ENCODE measurements around the gene LMTK2. TPM values are rescaled to one million over a fixed set of nuclear protein-coding genes. Genes with fewer than 3 reads are reported as not detected.

LMTK2 gene
- polyA plus RNA-seq, 4 donors = 3.8 to 18.5 (median 7.6) TPM

GRCh38 chr7:98230746-98231471 is 124.2 kb downstream of the LMTK2 start:
- H3K36me3 ChIP-seq (ENCODE audit: control insufficient read depth in 3 of 3, insufficient read depth in 2 of 3, low read depth in 1 of 3, low read length in 3 of 3) = peaks cover 4 to 66% (median 5%) of the 10 kb centered on the region in 3 donors
- no peak overlapping the region for H3K27ac ChIP-seq (ENCODE audit: low read depth in 1 of 3, low read length in 2 of 3)
- FAIRE-seq (no peak), DNase-seq (no peak)
- no peaks in the 10 kb centered on the region for H3K4me1 ChIP-seq (ENCODE audit: control insufficient read depth in 3 of 3, insufficient read depth in 2 of 3, low read depth in 1 of 3, low read length in 2 of 3)
- H3K4me3 ChIP-seq (ENCODE audit: low read depth in 1 of 3, low read length in 3 of 3) = no peak overlapping the region
- no peaks in the 10 kb centered on the region for H3K9me3 ChIP-seq (ENCODE audit: control insufficient read depth in 2 of 2, insufficient read depth in 1 of 2, low read depth in 1 of 2, low read length in 1 of 2)
- WGBS, 3 donors = 95 to 96% (median 96%) methylated on average over 29 to 30 of the region's 30 CpGs
- no peaks in the 10 kb centered on the region for H3K27me3 ChIP-seq (ENCODE audit: control insufficient read depth in 3 of 3, insufficient read depth in 3 of 3, low read length in 3 of 3)

GRCh38 chr7:98231493-98232262 is 125.0 kb downstream of the LMTK2 start:
- peaks cover 4 to 67% (median 5%) of the 10 kb centered on the region in 3 donors for H3K36me3 ChIP-seq (ENCODE audit: control insufficient read depth in 3 of 3, insufficient read depth in 2 of 3, low read depth in 1 of 3, low read length in 3 of 3)
- H3K9me3 ChIP-seq (ENCODE audit: control insufficient read depth in 2 of 2, insufficient read depth in 1 of 2, low read depth in 1 of 2, low read length in 1 of 2) = no peaks in the 10 kb centered on the region
- FAIRE-seq (no peak), DNase-seq (no peak)
- 92 to 95% (median 94%) methylated on average over 19 to 25 of the region's 25 CpGs for WGBS, 3 donors
- H3K4me1 ChIP-seq (ENCODE audit: control insufficient read depth in 3 of 3, insufficient read depth in 2 of 3, low read depth in 1 of 3, low read length in 2 of 3) = no peaks in the 10 kb centered on the region
- no peaks in the 10 kb centered on the region for H3K27me3 ChIP-seq (ENCODE audit: control insufficient read depth in 3 of 3, insufficient read depth in 3 of 3, low read length in 3 of 3)
- no peak overlapping the region for H3K27ac ChIP-seq (ENCODE audit: low read depth in 1 of 3, low read length in 2 of 3)
- no peak overlapping the region for H3K4me3 ChIP-seq (ENCODE audit: low read depth in 1 of 3, low read length in 3 of 3)

- Histone ChIP-seq H3K4me3 (ENCODE audit: low read depth in 1 of 3, low read length in 3 of 3) (no peak overlapping the region), H3K27ac (ENCODE audit: low read depth in 1 of 3, low read length in 2 of 3) (no peak overlapping the region), H3K4me1 (ENCODE audit: control insufficient read depth in 3 of 3, insufficient read depth in 2 of 3, low read depth in 1 of 3, low read length in 2 of 3) (no peaks in the 10 kb centered on the region), H3K9me3 (ENCODE audit: control insufficient read depth in 2 of 2, insufficient read depth in 1 of 2, low read depth in 1 of 2, low read length in 1 of 2) (no peaks in the 10 kb centered on the region), H3K27me3 (ENCODE audit: control insufficient read depth in 3 of 3, insufficient read depth in 3 of 3, low read length in 3 of 3) (no peaks in the 10 kb centered on the region), H3K36me3 (ENCODE audit: control insufficient read depth in 3 of 3, insufficient read depth in 2 of 3, low read depth in 1 of 3, low read length in 3 of 3) (peaks cover 4 to 69% (median 5%) of the 10 kb centered on the region in 3 donors)
- DNase-seq (no peak), FAIRE-seq (no peak)
- 92 to 93% (median 93%) methylated on average over 6 to 8 of the region's 8 CpGs for WGBS, 3 donors
These were observed 125.6 kb downstream of the LMTK2 start for GRCh38 chr7:98232263-98232585.

- 90 to 93% (median 91%) methylated on average over 16 of the region's 16 CpGs for WGBS, 3 donors
- no peak overlapping the region for H3K27ac ChIP-seq (ENCODE audit: low read depth in 1 of 3, low read length in 2 of 3)
- DNase-seq = no peak
- FAIRE-seq = no peak
- H3K4me3 ChIP-seq (ENCODE audit: low read depth in 1 of 3, low read length in 3 of 3) = no peak overlapping the region
- no peaks in the 10 kb centered on the region for H3K4me1 ChIP-seq (ENCODE audit: control insufficient read depth in 3 of 3, insufficient read depth in 2 of 3, low read depth in 1 of 3, low read length in 2 of 3)
- peaks cover 4 to 68% (median 4%) of the 10 kb centered on the region in 3 donors for H3K36me3 ChIP-seq (ENCODE audit: control insufficient read depth in 3 of 3, insufficient read depth in 2 of 3, low read depth in 1 of 3, low read length in 3 of 3)
- H3K9me3 ChIP-seq (ENCODE audit: control insufficient read depth in 2 of 2, insufficient read depth in 1 of 2, low read depth in 1 of 2, low read length in 1 of 2) = no peaks in the 10 kb centered on the region
- H3K27me3 ChIP-seq (ENCODE audit: control insufficient read depth in 3 of 3, insufficient read depth in 3 of 3, low read length in 3 of 3) = no peaks in the 10 kb centered on the region
These were observed 126.1 kb downstream of the LMTK2 start for GRCh38 chr7:98232799-98233198.

- 94 to 98% (median 96%) methylated on average over 28 to 32 of the region's 32 CpGs for WGBS, 3 donors
- Histone ChIP-seq H3K4me1 (ENCODE audit: control insufficient read depth in 3 of 3, insufficient read depth in 2 of 3, low read depth in 1 of 3, low read length in 2 of 3) (no peaks in the 10 kb centered on the region), H3K36me3 (ENCODE audit: control insufficient read depth in 3 of 3, insufficient read depth in 2 of 3, low read depth in 1 of 3, low read length in 3 of 3) (peaks cover 3 to 67% (median 4%) of the 10 kb centered on the region in 3 donors), H3K9me3 (ENCODE audit: control insufficient read depth in 2 of 2, insufficient read depth in 1 of 2, low read depth in 1 of 2, low read length in 1 of 2) (no peaks in the 10 kb centered on the region), H3K27ac (ENCODE audit: low read depth in 1 of 3, low read length in 2 of 3) (no peak overlapping the region), H3K4me3 (ENCODE audit: low read depth in 1 of 3, low read length in 3 of 3) (no peak overlapping the region), H3K27me3 (ENCODE audit: control insufficient read depth in 3 of 3, insufficient read depth in 3 of 3, low read length in 3 of 3) (no peaks in the 10 kb centered on the region)
- DNase-seq = no peak
- no peak for FAIRE-seq
These were observed 126.8 kb downstream of the LMTK2 start for GRCh38 chr7:98233219-98234070.

- 93 to 94% (median 94%) methylated on average over 10 of the region's 10 CpGs for WGBS, 3 donors
- FAIRE-seq = no peak
- H3K36me3 ChIP-seq (ENCODE audit: control insufficient read depth in 3 of 3, insufficient read depth in 2 of 3, low read depth in 1 of 3, low read length in 3 of 3) = peaks cover 2 to 66% (median 3%) of the 10 kb centered on the region in 3 donors
These were observed 127.9 kb downstream of the LMTK2 start for GRCh38 chr7:98234429-98235147.

GRCh38 chr7:98235901-98236300 is 129.2 kb downstream of the LMTK2 start:
- Histone ChIP-seq H3K4me1 (ENCODE audit: control insufficient read depth in 3 of 3, insufficient read depth in 2 of 3, low read depth in 1 of 3, low read length in 2 of 3) (no peaks in the 10 kb centered on the region), H3K27me3 (ENCODE audit: control insufficient read depth in 3 of 3, insufficient read depth in 3 of 3, low read length in 3 of 3) (no peaks in the 10 kb centered on the region), H3K9me3 (ENCODE audit: control insufficient read depth in 2 of 2, insufficient read depth in 1 of 2, low read depth in 1 of 2, low read length in 1 of 2) (no peaks in the 10 kb centered on the region), H3K36me3 (ENCODE audit: control insufficient read depth in 3 of 3, insufficient read depth in 2 of 3, low read depth in 1 of 3, low read length in 3 of 3) (peaks cover 2 to 65% (median 3%) of the 10 kb centered on the region in 3 donors), H3K4me3 (ENCODE audit: low read depth in 1 of 3, low read length in 3 of 3) (no peak overlapping the region), H3K27ac (ENCODE audit: low read depth in 1 of 3, low read length in 2 of 3) (no peak overlapping the region)
- DNase-seq (no peak), FAIRE-seq (no peak)
- 92 to 95% (median 94%) methylated on average over 11 of the region's 11 CpGs for WGBS, 3 donors

More at GRCh38 chr7:98234429-98235147, 127.9 kb downstream of the LMTK2 start:
- Histone ChIP-seq H3K27ac (ENCODE audit: low read depth in 1 of 3, low read length in 2 of 3) (no peak overlapping the region), H3K4me3 (ENCODE audit: low read depth in 1 of 3, low read length in 3 of 3) (no peak overlapping the region), H3K4me1 (ENCODE audit: control insufficient read depth in 3 of 3, insufficient read depth in 2 of 3, low read depth in 1 of 3, low read length in 2 of 3) (no peaks in the 10 kb centered on the region), H3K9me3 (ENCODE audit: control insufficient read depth in 2 of 2, insufficient read depth in 1 of 2, low read depth in 1 of 2, low read length in 1 of 2) (no peaks in the 10 kb centered on the region), H3K27me3 (ENCODE audit: control insufficient read depth in 3 of 3, insufficient read depth in 3 of 3, low read length in 3 of 3) (no peaks in the 10 kb centered on the region)
- no peak for DNase-seq

Data from small intestine (tissue), 7 donors.